ENCODE data around the gene CREBRF. TPM values are rescaled to one million over a fixed set of nuclear protein-coding genes. Genes with fewer than 3 reads are reported as not detected.

CREBRF gene
- total RNA-seq, 1 donor from 2014 or later = 23.8 TPM

DNA sequence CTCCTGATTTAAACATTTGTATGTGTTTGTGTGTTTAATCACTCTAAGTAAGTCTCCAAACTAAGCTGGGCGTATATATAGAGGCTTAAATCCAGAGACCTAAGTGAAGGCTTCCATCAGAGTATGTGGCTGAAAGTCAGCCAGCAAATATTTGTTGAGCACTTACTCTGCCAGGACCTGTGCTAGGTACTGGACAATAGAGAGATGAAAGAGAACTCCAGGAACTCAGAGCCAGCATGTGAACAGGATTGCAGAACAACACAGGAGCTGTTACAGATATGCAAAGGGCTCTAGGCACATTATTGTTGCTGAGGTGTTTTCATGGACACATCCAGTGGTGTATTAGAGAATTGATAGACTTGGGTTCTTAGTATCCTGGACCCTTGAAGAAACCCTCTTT lies 83.5 kb downstream of the CREBRF start:
- Mint-ChIP-seq H3K27me3 (ENCODE audit: unreplicated experiment) (no peaks in the 10 kb centered on the region), H3K9me3 (ENCODE audit: unreplicated experiment) (no peaks in the 10 kb centered on the region), H3K4me1 (ENCODE audit: unreplicated experiment) (peaks cover 5% of the 10 kb centered on the region), H3K4me3 (ENCODE audit: unreplicated experiment) (no peak overlapping the region), H3K27ac (ENCODE audit: unreplicated experiment) (no peak overlapping the region), H3K36me3 (ENCODE audit: unreplicated experiment) (peaks cover 20% of the 10 kb centered on the region)
- TF ChIP-seq, protein P1, sequence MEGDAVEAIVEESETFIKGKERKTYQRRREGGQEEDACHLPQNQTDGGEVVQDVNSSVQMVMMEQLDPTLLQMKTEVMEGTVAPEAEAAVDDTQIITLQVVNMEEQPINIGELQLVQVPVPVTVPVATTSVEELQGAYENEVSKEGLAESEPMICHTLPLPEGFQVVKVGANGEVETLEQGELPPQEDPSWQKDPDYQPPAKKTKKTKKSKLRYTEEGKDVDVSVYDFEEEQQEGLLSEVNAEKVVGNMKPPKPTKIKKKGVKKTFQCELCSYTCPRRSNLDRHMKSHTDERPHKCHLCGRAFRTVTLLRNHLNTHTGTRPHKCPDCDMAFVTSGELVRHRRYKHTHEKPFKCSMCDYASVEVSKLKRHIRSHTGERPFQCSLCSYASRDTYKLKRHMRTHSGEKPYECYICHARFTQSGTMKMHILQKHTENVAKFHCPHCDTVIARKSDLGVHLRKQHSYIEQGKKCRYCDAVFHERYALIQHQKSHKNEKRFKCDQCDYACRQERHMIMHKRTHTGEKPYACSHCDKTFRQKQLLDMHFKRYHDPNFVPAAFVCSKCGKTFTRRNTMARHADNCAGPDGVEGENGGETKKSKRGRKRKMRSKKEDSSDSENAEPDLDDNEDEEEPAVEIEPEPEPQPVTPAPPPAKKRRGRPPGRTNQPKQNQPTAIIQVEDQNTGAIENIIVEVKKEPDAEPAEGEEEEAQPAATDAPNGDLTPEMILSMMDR (IDR thresholded peaks at IDR 0.05) = no peak
- DNase-seq (ENCODE audit: extremely low spot score, unreplicated experiment) = no peak

DNA sequence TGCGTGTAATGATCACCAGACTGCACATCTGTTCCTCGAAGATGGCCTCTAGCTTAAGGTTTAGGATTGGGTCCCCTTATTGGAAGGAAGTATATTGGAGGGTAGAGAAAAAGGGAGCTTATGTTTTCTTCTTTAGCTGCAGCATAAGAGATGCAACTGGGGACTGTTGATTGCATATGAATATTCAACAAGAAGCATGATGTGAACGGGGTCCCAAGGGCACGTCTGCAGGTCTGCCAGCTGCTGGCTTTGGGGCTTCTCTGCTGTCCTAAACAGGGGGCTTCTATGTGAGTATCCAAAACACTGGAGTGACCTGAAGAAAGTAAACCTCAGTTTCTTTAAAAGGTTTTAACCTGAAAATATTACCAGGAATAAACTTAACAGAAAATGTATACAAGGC lies 84.6 kb downstream of the CREBRF start:
- TF ChIP-seq, protein P1 (IDR thresholded peaks at IDR 0.05) = no peak
- Mint-ChIP-seq H3K36me3 (ENCODE audit: unreplicated experiment) (peaks cover 15% of the 10 kb centered on the region), H3K27ac (ENCODE audit: unreplicated experiment) (no peak overlapping the region), H3K27me3 (ENCODE audit: unreplicated experiment) (no peaks in the 10 kb centered on the region), H3K9me3 (ENCODE audit: unreplicated experiment) (no peaks in the 10 kb centered on the region), H3K4me1 (ENCODE audit: unreplicated experiment) (peaks cover 13% of the 10 kb centered on the region), H3K4me3 (ENCODE audit: unreplicated experiment) (no peak overlapping the region)
- DNase-seq (ENCODE audit: extremely low spot score, unreplicated experiment) = no peak

DNA sequence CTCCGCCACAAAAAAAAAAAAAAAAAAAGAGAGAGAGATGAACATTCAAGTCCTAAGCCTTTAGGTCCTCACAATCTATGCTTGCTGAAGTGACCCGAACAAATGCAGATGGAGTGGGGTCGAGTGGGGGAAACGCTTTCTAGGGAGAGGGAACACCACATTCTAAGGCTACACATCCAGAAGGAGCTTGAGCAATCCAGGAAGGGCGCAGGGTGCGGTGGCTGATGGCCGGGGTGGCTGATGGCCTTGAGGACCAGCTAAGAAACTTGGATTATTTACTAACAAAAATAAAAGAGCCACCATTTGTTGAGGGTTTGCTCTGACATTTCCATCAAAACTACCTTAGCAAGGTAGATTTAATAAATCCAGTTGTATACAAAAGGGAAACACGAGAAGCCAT lies 87.4 kb downstream of the CREBRF start:
- H3K27ac Mint-ChIP-seq (ENCODE audit: unreplicated experiment) = no peak overlapping the region
- no peak overlapping the region for H3K4me3 Mint-ChIP-seq (ENCODE audit: unreplicated experiment)
- H3K36me3 Mint-ChIP-seq (ENCODE audit: unreplicated experiment) = peaks cover 11% of the 10 kb centered on the region
- no peak for DNase-seq (ENCODE audit: extremely low spot score, unreplicated experiment)
- H3K27me3 Mint-ChIP-seq (ENCODE audit: unreplicated experiment) = no peaks in the 10 kb centered on the region
- TF ChIP-seq, protein P1 (IDR thresholded peaks at IDR 0.05) = no peak
- no peaks in the 10 kb centered on the region for H3K9me3 Mint-ChIP-seq (ENCODE audit: unreplicated experiment)
- H3K4me1 Mint-ChIP-seq (ENCODE audit: unreplicated experiment) = peaks cover 14% of the 10 kb centered on the region

DNA sequence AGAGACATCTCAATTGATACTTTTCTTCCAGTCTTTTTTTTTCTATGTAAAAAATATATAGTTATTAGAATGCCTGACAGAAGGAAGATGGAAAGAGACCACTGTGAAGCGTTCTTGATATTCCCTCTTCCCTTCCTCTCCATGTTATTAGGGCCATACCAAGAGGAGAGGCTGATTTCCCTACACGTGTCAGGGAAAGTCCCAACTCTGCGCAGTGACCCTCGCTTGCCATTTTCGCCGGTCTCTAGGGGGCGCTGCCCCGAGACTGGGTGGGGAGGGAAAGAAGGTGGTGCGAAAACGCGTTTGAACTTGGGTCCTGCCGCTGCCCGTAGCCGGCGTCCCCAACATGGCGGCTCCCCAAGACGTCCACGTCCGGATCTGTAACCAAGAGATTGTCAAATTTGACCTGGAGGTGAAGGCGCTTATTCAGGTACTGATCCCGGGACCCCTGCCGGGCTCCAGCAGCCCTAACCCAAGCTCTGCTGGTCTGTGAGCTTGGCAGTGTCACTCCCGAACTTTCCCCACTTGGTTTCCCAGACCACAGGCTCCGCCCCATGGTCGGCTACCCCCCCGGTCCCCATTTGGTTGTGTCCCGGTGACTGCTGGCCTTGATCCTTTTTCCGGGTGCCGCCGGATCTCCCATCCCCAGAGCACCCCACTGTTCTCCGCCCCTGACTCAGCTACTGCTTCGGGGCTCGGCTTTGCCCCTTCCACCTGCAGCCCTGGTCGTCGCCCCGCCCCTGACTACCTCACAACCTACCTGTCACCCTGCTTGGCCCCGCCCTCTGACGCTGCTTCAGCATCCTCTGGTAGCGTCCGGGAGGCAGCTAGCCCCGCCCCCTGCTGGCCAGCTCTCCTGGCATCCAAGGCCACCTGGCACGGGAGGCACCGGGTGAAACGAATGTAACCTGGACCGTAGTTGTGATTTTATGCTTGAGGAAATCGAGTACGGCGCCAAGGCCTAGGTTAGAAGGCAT lies 88.3 kb downstream of the CREBRF start, which contains the start of gene BNIP1:
TSS of gene BNIP1 (plus strand) at position 332 of the 977 bp plus-strand sequence. CDS start at position 347, 15 bp downstream.
- H3K36me3 Mint-ChIP-seq (ENCODE audit: unreplicated experiment) = peaks cover 14% of the 10 kb centered on the region
- TF ChIP-seq, protein P1 (IDR thresholded peaks at IDR 0.05) = peak; percentile 95
- H3K4me3 Mint-ChIP-seq (ENCODE audit: unreplicated experiment) = peak within 1 kb of the TSS; percentile 98
- H3K9me3 Mint-ChIP-seq (ENCODE audit: unreplicated experiment) = no peaks in the 10 kb centered on the region
- peaks cover 14% of the 10 kb centered on the region for H3K4me1 Mint-ChIP-seq (ENCODE audit: unreplicated experiment)
- peak; percentile 98 for DNase-seq (ENCODE audit: extremely low spot score, unreplicated experiment)
- no peaks in the 10 kb centered on the region for H3K27me3 Mint-ChIP-seq (ENCODE audit: unreplicated experiment)
- peak within 1 kb of the TSS; percentile 96 for H3K27ac Mint-ChIP-seq (ENCODE audit: unreplicated experiment)

DNA sequence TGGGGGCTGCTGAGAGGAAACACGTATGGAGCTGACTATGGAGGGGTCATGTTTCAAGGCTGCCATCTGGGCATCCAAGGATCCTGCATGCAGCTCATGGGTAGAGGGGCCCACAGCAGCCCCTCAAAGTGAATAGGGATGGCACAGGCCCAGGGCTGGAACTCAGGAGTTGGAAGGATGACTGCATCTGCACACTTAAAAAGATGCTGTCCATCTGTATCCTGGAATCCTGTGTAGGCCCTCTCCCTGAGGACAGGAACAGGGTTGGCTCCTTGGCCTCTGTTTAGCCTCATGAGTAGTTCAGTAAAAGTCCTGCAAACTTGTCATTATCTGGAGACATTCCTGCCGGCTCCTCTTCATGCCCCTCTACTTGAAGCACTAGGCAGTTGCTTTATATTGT lies 92.2 kb downstream of the CREBRF start:
- peaks cover 14% of the 10 kb centered on the region for H3K4me1 Mint-ChIP-seq (ENCODE audit: unreplicated experiment)
- H3K36me3 Mint-ChIP-seq (ENCODE audit: unreplicated experiment) = peaks cover 25% of the 10 kb centered on the region
- no peak overlapping the region for H3K27ac Mint-ChIP-seq (ENCODE audit: unreplicated experiment)
- no peaks in the 10 kb centered on the region for H3K27me3 Mint-ChIP-seq (ENCODE audit: unreplicated experiment)
- TF ChIP-seq, protein P1 (IDR thresholded peaks at IDR 0.05) = no peak
- no peak overlapping the region for H3K4me3 Mint-ChIP-seq (ENCODE audit: unreplicated experiment)
- H3K9me3 Mint-ChIP-seq (ENCODE audit: unreplicated experiment) = no peaks in the 10 kb centered on the region
- no peak for DNase-seq (ENCODE audit: extremely low spot score, unreplicated experiment)
